ENCODE data around the gene MAP1B.

The MAP1B gene

DNA sequence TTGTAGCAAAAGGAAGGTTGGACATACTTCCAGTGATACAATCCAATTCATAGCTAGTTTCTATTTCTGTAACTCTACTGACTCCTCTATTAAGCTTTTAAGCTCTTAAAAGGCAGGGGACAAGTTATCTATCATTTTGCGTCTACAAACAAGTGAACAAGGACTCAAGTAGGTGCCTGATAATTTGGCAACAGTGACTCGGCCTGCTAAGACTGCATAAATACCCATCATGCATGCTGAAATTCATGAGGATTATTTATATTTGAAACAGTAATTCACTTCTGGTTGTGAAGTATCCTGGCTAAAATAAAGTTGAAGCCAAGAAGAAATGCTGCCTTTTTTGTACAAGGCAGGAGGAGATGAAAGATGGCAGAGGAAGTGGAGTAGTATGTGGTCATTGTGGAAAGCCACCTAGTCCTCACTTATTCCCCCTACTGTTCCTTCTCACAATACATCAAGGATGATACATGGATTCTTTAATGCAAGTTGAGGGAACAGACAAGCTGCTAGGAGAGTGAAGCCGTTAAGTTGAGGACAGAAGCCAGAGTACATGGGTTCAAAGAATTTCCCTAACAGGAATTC is 138.8 kb downstream of the MAP1B start:
- no peak overlapping the region for H3K9ac ChIP-seq (ENCODE audit: low read length in 5 of 5)

DNA sequence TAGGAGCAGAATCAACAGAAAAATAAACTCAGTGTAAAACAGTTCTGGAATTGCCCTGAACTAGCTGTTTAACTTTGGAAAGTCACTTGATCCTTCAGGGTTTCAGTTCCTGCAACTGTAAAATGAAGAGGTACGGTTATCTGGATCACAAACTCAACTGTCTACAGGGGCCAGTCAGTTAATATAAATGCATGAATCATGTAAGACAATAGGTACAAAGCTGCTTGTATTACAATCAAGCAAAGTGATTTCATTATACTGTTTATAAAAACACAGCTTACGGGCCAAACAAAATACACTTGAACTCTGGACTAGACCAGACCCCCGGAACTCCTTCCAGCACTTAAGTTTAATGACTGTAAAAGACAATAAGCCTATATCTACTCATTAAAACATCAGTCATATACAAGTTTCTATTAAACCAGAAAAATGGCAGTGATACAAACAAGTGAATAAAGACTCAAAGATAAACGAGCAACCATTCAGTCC is 139.7 kb downstream of the MAP1B start:
- no peaks in the 10 kb centered on the region for H3K36me3 ChIP-seq (ENCODE audit: control insufficient read depth in 5 of 5, insufficient read depth in 5 of 5, low read length in 5 of 5)
- no peaks in the 10 kb centered on the region for H3K27me3 ChIP-seq (ENCODE audit: control insufficient read depth in 5 of 5, insufficient read depth in 4 of 5, low read length in 5 of 5)
- H3K4me3 ChIP-seq (ENCODE audit: low read depth in 1 of 5, low read length in 5 of 5) = no peak overlapping the region
- no peak overlapping the region for H3K9ac ChIP-seq (ENCODE audit: low read length in 5 of 5)
- no peaks in the 10 kb centered on the region for H3K9me3 ChIP-seq (ENCODE audit: control insufficient read depth in 5 of 5, low read length in 5 of 5)
- peaks cover 2 to 29% (median 22%) of the 10 kb centered on the region in 5 donors for H3K4me1 ChIP-seq (ENCODE audit: control insufficient read depth in 5 of 5, insufficient read depth in 5 of 5, low read length in 5 of 5)
- H3K27ac ChIP-seq (ENCODE audit: low read depth, low read length) = no peak overlapping the region

More for the DNA sequence above, 138.8 kb downstream of the MAP1B start:
- Histone ChIP-seq H3K27me3 (ENCODE audit: control insufficient read depth in 5 of 5, insufficient read depth in 4 of 5, low read length in 5 of 5) (no peaks in the 10 kb centered on the region), H3K4me1 (ENCODE audit: control insufficient read depth in 5 of 5, insufficient read depth in 5 of 5, low read length in 5 of 5) (peaks cover 2 to 23% (median 15%) of the 10 kb centered on the region in 5 donors), H3K27ac (ENCODE audit: low read depth, low read length) (no peak overlapping the region), H3K36me3 (ENCODE audit: control insufficient read depth in 5 of 5, insufficient read depth in 5 of 5, low read length in 5 of 5) (no peaks in the 10 kb centered on the region), H3K4me3 (ENCODE audit: low read depth in 1 of 5, low read length in 5 of 5) (no peak overlapping the region), H3K9me3 (ENCODE audit: control insufficient read depth in 5 of 5, low read length in 5 of 5) (no peaks in the 10 kb centered on the region)

DNA sequence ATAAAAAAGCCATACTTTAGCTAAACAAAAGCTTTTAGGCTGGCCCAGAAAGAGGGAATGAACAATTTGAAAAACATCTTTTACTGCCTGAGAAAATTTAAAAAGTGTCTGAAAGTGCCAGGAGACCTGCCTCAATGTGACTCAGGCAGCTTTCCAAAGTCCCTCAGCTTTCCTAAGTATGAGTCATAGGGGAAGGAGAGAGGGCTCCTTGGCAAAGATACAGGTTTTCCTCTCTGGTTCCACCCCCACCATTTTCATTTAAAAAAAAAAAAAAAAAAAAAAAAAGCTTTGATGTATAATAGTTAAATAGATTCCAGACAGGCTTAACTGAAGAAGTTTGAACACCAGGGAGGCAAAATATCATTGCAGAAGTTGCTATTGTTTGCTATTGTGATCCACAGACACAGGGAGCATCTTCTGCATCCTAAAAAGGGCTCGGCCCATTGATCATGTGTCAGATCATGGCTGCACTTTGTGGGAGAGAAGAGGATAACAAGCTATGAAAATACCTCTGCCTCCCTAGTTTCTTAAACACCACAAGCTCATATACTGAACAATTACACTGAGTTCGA is 141.2 kb downstream of the MAP1B start:
- Histone ChIP-seq H3K27me3 (ENCODE audit: control insufficient read depth in 5 of 5, insufficient read depth in 4 of 5, low read length in 5 of 5) (no peaks in the 10 kb centered on the region), H3K9ac (ENCODE audit: low read length in 5 of 5) (no peak overlapping the region), H3K27ac (ENCODE audit: low read depth, low read length) (peak overlapping the region; percentile 54), H3K4me3 (ENCODE audit: low read depth in 1 of 5, low read length in 5 of 5) (no peak overlapping the region), H3K36me3 (ENCODE audit: control insufficient read depth in 5 of 5, insufficient read depth in 5 of 5, low read length in 5 of 5) (no peaks in the 10 kb centered on the region), H3K4me1 (ENCODE audit: control insufficient read depth in 5 of 5, insufficient read depth in 5 of 5, low read length in 5 of 5) (peaks cover 8 to 44% (median 34%) of the 10 kb centered on the region in 5 donors), H3K9me3 (ENCODE audit: control insufficient read depth in 5 of 5, low read length in 5 of 5) (no peaks in the 10 kb centered on the region)

- Histone ChIP-seq H3K36me3 (ENCODE audit: control insufficient read depth in 5 of 5, insufficient read depth in 5 of 5, low read length in 5 of 5) (no peaks in the 10 kb centered on the region), H3K9me3 (ENCODE audit: control insufficient read depth in 5 of 5, low read length in 5 of 5) (no peaks in the 10 kb centered on the region), H3K9ac (ENCODE audit: low read length in 5 of 5) (no peak overlapping the region), H3K27me3 (ENCODE audit: control insufficient read depth in 5 of 5, insufficient read depth in 4 of 5, low read length in 5 of 5) (no peaks in the 10 kb centered on the region), H3K4me1 (ENCODE audit: control insufficient read depth in 5 of 5, insufficient read depth in 5 of 5, low read length in 5 of 5) (peaks cover 8 to 56% (median 42%) of the 10 kb centered on the region in 5 donors), H3K4me3 (ENCODE audit: low read depth in 1 of 5, low read length in 5 of 5) (no peak overlapping the region), H3K27ac (ENCODE audit: low read depth, low read length) (peak overlapping the region; percentile 6)
These were observed 144.1 kb downstream of the MAP1B start for GRCh38 chr5:72251386-72251785.

DNA sequence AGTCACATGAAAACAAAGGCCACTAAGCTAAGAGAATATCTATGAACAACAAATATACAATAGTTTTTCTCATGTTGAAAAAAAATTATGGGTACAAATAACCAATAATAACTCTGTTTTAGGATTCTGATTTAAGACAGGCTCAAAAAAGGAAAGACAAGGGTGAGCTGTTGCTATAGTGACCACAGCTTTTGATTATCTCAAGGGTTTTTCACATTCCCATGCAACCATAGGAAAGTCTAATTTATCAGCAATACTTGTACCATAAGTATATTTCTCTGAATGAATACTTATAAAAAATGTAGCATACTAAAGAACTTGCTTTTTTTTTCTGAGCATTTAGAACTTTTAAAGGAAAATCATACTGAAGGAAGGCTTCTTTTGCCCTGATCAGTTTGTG is 144.7 kb downstream of the MAP1B start:
- no peaks in the 10 kb centered on the region for H3K36me3 ChIP-seq (ENCODE audit: control insufficient read depth in 5 of 5, insufficient read depth in 5 of 5, low read length in 5 of 5)
- peak overlapping the region; percentile 27 for H3K27ac ChIP-seq (ENCODE audit: low read depth, low read length)
- H3K9me3 ChIP-seq (ENCODE audit: control insufficient read depth in 5 of 5, low read length in 5 of 5) = no peaks in the 10 kb centered on the region
- no peaks in the 10 kb centered on the region for H3K27me3 ChIP-seq (ENCODE audit: control insufficient read depth in 5 of 5, insufficient read depth in 4 of 5, low read length in 5 of 5)
- peak overlapping the region in 1 of 5 donors; percentile 51 for H3K9ac ChIP-seq (ENCODE audit: low read length in 5 of 5)
- H3K4me1 ChIP-seq (ENCODE audit: control insufficient read depth in 5 of 5, insufficient read depth in 5 of 5, low read length in 5 of 5) = peaks cover 8 to 54% (median 42%) of the 10 kb centered on the region in 5 donors
- no peak overlapping the region for H3K4me3 ChIP-seq (ENCODE audit: low read depth in 1 of 5, low read length in 5 of 5)

- Histone ChIP-seq H3K4me1 (ENCODE audit: control insufficient read depth in 5 of 5, insufficient read depth in 5 of 5, low read length in 5 of 5) (peaks cover 8 to 53% (median 41%) of the 10 kb centered on the region in 5 donors), H3K4me3 (ENCODE audit: low read depth in 1 of 5, low read length in 5 of 5) (no peak overlapping the region)
These were observed 145.4 kb downstream of the MAP1B start for GRCh38 chr5:72252574-72253155.

DNA sequence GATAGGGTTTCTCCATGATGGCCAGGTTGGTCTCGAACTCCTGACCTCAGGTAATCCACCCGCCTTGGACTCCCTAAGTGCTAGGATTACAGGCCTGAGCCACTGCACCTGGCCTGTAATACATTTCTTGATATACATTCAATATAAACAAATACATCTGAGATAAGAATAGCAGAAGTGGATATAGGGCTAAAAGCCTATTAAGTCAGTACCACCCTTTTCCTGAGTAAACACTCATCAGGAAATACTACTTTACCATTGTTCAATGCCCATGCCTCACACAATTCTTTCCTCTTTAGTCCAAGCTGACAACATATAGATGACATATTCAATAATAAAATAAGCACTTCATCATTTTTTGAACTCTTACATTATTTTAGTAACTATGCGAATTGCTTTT is 148.0 kb downstream of the MAP1B start:
- Histone ChIP-seq H3K27me3 (ENCODE audit: control insufficient read depth in 5 of 5, insufficient read depth in 4 of 5, low read length in 5 of 5) (no peaks in the 10 kb centered on the region), H3K36me3 (ENCODE audit: control insufficient read depth in 5 of 5, insufficient read depth in 5 of 5, low read length in 5 of 5) (no peaks in the 10 kb centered on the region), H3K9ac (ENCODE audit: low read length in 5 of 5) (no peak overlapping the region), H3K27ac (ENCODE audit: low read depth, low read length) (no peak overlapping the region), H3K4me1 (ENCODE audit: control insufficient read depth in 5 of 5, insufficient read depth in 5 of 5, low read length in 5 of 5) (peaks cover 6 to 42% (median 28%) of the 10 kb centered on the region in 5 donors), H3K4me3 (ENCODE audit: low read depth in 1 of 5, low read length in 5 of 5) (no peak overlapping the region), H3K9me3 (ENCODE audit: control insufficient read depth in 5 of 5, low read length in 5 of 5) (no peaks in the 10 kb centered on the region)

More at GRCh38 chr5:72252574-72253155, 145.4 kb downstream of the MAP1B start:
- peak overlapping the region in 2 of 5 donors; percentile 8 to 51 for H3K9ac ChIP-seq (ENCODE audit: low read length in 5 of 5)
- no peaks in the 10 kb centered on the region for H3K36me3 ChIP-seq (ENCODE audit: control insufficient read depth in 5 of 5, insufficient read depth in 5 of 5, low read length in 5 of 5)
- H3K27me3 ChIP-seq (ENCODE audit: control insufficient read depth in 5 of 5, insufficient read depth in 4 of 5, low read length in 5 of 5) = no peaks in the 10 kb centered on the region
- H3K9me3 ChIP-seq (ENCODE audit: control insufficient read depth in 5 of 5, low read length in 5 of 5) = no peaks in the 10 kb centered on the region
- peak overlapping the region; percentile 61 for H3K27ac ChIP-seq (ENCODE audit: low read depth, low read length)

DNA sequence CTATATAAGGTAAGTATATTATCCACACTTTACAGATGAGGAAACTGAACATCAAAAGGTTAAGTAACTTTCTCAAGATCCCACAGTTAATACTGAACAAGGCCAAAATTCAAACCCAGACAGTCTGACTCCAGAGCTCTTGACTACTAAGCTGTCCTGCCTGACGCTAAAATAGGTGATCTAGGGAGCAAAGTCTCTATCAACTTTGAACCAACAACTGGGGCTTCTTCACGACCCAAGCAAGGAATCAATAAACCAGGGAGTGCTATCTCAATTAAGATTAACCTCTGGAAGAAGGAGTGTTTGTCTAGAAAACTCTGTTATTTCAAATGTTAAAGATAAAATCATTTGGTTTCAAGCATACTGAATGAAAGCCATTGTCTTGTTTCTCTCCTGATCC is 148.4 kb downstream of the MAP1B start:
- H3K36me3 ChIP-seq (ENCODE audit: control insufficient read depth in 5 of 5, insufficient read depth in 5 of 5, low read length in 5 of 5) = no peaks in the 10 kb centered on the region

DNA sequence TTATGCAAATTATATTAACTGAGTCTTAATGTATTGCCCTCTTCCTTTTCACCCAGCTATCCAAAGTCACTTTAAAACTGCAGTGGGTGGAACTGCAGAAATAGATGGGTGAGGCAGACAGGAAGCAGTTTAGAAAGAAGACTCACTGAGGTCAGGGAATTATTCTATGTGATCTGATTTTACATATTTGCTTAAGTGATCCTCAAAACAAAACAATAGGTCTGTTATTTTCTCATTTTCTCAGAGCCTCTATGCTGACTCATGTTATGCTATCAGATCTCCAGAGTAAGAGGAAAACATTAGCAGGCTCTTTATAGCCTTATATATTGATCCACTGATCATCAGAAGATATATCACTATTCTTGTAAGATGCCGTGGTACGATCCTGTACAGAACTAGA is 149.3 kb downstream of the MAP1B start:
- H3K9me3 ChIP-seq (ENCODE audit: control insufficient read depth in 5 of 5, low read length in 5 of 5) = no peaks in the 10 kb centered on the region
- H3K27me3 ChIP-seq (ENCODE audit: control insufficient read depth in 5 of 5, insufficient read depth in 4 of 5, low read length in 5 of 5) = no peaks in the 10 kb centered on the region
- H3K4me3 ChIP-seq (ENCODE audit: low read depth in 1 of 5, low read length in 5 of 5) = no peak overlapping the region
- H3K4me1 ChIP-seq (ENCODE audit: control insufficient read depth in 5 of 5, insufficient read depth in 5 of 5, low read length in 5 of 5) = peaks cover 6 to 39% (median 28%) of the 10 kb centered on the region in 5 donors
- H3K27ac ChIP-seq (ENCODE audit: low read depth, low read length) = no peak overlapping the region
- no peak overlapping the region for H3K9ac ChIP-seq (ENCODE audit: low read length in 5 of 5)
- no peaks in the 10 kb centered on the region for H3K36me3 ChIP-seq (ENCODE audit: control insufficient read depth in 5 of 5, insufficient read depth in 5 of 5, low read length in 5 of 5)

More for the DNA sequence above, 148.4 kb downstream of the MAP1B start:
- H3K4me1 ChIP-seq (ENCODE audit: control insufficient read depth in 5 of 5, insufficient read depth in 5 of 5, low read length in 5 of 5) = peaks cover 6 to 42% (median 28%) of the 10 kb centered on the region in 5 donors
- H3K4me3 ChIP-seq (ENCODE audit: low read depth in 1 of 5, low read length in 5 of 5) = no peak overlapping the region
- no peak overlapping the region for H3K27ac ChIP-seq (ENCODE audit: low read depth, low read length)
- no peak overlapping the region for H3K9ac ChIP-seq (ENCODE audit: low read length in 5 of 5)
- no peaks in the 10 kb centered on the region for H3K27me3 ChIP-seq (ENCODE audit: control insufficient read depth in 5 of 5, insufficient read depth in 4 of 5, low read length in 5 of 5)
- H3K9me3 ChIP-seq (ENCODE audit: control insufficient read depth in 5 of 5, low read length in 5 of 5) = no peaks in the 10 kb centered on the region
